ENCODE measurements around the gene ZSCAN2.

Gene ZSCAN2

DNA sequence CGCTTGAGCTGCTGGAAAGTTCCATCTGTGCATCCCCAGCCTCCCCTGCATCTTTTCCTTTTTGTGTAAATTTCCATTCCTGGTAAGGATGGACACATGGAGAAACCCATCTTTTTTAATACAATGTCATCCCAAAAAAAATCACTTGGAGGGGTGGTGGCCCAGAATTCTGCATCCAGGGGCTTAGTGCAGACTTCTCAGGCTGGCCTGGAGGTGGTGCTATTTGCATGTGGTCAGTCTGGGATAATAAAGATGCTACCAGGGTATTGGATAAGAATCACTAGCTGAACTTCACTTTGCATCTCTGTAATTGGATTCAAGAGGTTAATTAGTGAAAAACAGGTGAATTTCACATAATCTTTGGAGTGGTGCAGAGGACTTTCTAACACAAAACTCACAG lies 1.8 kb upstream of the ZSCAN2 start:
- DNase-seq (ENCODE audit: low read depth, low spot score) = no peak

DNA sequence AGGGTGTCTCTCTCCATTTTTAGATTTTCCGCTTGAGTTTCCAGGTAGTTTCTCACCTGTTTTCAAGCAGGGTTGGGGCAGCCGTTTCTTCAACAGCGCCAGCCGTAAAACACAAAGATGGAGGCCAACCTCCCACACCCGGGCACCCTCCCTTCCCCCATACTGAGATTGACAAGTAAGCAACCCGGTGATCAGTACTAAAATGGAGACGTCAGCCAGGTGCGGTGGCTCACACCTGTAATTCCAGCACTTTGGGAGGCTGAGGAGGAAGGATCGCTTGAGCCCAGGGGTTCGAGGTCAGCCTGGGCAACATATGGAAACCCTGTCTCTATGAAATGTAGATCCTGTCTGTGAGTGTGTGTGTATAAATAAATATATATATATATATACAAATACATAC lies 903 bp upstream of the ZSCAN2 start:
- DNase-seq (ENCODE audit: low read depth, low spot score) = no peak

DNA sequence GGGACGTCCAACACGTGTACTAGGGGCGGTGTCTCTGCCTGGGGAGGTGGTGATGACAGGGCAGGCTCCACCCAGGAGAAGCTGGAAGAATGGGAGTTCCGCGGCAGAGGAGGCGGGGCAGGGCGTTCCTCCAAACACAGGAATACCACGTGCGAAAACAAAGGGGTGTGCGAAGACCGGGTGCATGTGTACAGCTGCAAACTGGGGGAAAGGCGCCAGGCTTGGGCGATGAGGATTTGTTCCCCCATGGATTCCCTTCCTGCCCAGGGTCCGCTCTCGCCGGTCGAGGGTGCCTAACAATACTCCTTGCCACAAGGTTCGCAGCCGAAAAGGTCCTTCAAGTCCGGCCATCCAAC lies 500 bp upstream of the ZSCAN2 start:
- DNase-seq (ENCODE audit: low read depth, low spot score) = peak; percentile 38

DNA sequence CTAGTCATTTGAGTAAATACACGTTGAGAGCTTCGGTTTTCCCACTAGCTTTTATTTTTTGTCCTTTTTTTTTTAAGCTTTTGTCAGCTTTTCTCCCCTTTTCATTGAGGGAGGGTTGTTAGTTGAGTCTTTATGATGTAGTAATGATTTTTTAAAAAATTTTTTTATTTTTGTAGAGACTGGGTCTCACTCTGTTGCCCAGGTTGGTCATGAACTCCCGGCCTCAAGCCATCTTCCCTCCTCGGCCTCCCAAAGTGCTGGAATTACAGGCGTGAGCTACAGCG lies 688 bp downstream of the ZSCAN2 start:
- no peak for DNase-seq (ENCODE audit: low read depth, low spot score)

DNA sequence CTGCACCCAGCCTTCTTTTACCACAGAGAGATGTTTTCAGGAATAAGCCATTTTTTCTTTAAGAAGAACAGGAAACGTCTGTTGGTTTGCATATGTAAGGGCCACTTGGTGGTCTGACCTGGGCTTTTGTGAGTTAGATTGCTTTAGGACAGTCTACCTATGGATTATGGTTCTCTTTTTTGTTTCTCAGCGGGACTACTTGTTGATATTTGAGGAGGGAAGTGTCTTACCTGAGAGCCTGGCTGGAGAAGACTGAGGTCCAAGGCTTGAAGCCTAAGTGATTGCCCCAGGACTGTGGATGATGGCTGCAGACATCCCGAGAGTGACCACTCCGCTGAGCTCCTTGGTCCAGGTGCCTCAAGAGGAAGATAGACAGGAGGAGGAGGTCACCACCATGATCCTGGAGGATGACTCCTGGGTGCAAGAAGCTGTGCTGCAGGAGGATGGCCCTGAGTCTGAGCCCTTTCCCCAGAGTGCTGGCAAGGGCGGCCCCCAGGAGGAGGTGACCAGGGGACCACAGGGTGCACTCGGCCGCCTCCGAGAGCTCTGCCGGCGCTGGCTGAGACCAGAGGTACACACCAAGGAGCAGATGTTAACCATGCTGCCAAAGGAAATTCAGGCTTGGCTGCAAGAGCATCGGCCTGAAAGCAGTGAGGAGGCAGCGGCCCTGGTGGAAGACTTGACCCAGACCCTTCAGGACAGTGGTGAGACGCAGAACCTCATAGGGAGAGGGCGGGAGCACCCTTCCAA lies 3.0 kb downstream of the ZSCAN2 start:
- no peak for DNase-seq (ENCODE audit: low read depth, low spot score)

DNA sequence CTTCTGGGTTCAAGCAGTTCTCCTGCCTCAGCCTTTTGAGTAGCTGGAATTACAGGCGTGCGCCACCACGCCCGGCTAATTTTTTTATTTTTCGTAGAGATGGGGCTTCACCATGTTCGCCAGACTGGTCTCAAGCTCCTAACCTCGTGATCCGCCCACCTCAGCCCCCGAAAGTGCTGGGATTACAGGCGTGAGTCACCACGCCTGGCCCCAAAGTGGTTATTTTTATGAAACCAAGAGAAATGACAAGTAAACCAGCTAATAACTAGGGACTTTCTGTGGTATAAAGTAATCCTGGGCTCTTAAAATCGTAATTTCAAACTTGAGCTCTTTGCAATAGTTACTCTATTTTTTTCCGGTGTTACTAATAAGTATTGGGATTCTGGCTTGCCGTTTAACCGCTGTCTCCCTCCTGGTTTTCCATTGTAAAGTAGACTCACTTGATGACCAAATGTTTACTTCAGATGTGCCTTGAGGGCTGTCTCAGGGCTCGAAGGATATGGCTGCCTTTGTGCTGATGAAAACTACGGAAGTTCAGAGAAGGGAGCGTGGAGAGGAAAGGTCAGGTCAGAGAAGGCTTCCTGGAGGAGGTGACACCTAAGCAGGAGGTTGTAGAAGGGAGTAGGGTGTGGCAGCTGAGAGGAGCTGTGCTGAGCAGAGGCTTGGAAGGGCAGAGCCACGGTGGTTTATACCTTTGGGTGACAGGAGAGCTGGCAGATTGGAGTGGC lies 4.2 kb downstream of the ZSCAN2 start:
- DNase-seq (ENCODE audit: low read depth, low spot score) = no peak

DNA sequence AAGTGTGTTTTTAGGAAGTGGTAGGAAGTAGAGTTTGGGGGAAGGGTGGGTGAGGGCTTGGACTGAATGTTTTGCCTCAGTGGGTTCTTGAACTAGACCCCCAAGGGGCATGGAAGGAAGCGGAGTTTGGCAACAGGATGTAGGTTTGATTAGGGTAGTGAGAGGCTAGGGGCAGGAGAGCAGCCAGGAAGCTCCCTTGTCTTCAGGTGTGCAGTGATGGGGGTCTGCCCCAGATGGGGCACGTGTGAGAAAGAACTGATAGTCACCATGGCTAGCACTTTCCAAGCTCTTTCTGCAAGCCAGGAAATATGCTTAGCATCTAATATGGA lies 4.7 kb downstream of the ZSCAN2 start:
- no peak for DNase-seq (ENCODE audit: low read depth, low spot score)

DNA sequence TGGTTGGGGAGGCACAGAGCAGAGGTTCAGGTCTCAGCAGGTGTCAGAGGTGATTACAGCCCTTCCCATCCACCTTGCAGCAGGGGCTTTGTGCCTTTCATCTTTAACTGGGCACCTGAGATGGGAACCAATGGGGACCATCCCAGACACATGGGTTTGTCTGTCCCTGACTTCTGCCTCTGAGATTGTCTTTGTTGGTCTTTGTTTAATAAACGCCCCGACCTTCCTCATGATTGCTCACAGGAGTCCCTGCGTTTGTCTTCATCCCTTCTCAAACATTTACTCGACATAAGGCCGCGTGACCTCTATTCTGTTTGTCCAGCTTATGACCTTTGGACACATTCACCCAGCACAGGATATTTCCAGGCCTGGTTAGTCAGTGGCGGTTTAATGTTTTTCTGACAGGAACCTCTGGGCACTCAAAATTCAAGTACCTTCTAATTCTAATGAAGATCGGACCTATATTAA lies 5.9 kb downstream of the ZSCAN2 start:
- DNase-seq (ENCODE audit: low read depth, low spot score) = no peak

DNA sequence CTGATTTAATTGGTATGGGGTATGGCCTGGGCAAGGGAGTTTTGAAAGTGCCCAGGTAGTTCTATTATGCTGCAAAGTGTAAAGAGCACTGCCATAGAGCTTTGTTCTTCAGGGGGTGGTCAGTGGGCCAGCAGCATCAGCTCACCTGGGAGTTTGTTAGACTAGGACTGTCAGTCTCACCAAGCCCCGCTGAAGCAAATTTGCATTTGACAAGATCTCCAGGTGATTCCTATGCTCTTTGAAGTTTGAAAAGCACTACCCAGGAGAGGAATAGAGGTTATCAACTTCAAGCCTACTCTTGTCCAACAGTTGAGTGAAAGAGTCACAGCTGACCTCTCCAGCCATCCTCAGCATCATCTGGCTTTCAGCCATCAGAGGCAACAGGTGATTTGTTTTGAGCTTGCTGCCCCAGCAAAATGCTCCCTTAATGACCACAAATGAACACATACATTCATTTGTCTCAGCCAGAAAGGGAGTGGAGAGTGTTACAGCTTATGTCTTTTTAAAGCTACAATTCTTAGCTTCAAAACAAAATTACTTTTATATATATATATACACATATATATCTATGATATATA lies 8.0 kb downstream of the ZSCAN2 start:
- no peak for DNase-seq (ENCODE audit: low read depth, low spot score)

DNA sequence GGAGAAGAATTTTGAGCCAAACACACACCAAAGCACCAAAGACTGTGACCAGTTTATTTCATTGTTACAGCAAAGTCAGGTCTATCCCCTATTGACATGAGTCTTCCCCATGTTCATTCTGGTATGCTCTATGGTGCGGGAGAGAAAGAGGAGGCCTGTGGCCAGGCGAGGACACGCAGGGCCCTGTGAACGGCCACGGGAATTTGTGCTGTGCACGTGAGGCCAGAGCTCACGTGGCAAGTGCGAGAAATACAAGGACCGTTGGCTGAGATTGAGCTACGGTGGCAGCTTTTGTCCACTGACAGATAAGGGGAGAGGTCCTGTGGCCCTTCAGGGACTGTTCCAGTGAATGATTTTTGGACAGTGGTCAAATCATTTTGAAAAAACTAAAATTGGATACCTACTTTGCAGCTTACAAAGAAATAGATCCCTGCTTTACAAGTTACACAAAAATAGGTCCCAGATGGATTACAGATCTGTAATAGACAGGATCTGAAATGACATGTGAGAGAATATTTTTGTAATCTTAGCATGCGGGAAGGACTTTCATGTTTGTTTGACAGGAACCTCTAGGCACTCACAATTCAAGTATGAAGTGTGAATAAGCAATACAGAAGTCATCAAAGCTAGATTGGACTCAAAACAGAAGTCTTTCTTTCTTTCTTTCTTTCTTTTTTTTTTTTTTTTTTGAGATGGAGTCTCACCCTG lies 9.2 kb downstream of the ZSCAN2 start:
- DNase-seq (ENCODE audit: low read depth, low spot score) = no peak

DNA sequence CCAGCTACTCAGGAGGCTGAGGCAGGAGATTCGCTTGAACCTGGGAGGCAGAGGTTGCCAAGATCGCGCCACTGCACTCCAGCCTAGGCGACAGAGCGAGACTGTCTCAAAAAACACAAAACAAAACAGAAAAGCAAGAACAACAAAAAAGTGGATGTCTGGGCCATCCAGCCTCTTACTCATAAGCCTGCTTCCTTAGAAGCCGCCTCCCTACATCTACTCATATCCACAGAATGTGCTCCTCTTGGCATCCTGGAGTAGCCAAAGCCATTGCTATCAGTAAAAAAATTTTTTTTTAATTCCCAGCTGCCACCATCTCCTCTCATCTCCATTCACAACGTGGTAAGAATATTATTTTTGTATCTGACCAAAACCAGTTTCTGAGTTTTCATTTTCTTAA lies 10.8 kb downstream of the ZSCAN2 start:
- no peak for DNase-seq (ENCODE audit: low read depth, low spot score)

DNA sequence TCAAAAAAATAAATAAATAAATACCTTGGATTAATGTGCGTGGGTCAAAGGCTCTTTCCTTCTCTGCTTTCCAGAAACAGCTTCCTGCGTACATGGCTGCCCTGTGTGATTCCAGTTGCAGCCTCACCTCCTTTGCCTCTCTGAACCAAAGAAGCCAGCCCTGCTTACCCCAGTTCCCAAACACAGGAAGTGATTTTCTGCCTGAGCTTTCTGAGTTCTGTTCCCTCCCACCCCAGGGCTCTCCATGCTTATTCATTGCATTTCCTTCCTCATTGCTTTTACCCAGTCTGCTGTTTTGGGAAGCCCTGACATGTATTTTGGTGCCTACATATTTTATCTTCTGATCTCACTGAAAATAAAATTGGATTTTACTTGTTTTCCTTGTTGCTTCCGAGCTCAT lies 15.4 kb downstream of the ZSCAN2 start:
- DNase-seq (ENCODE audit: low read depth, low spot score) = no peak

DNA sequence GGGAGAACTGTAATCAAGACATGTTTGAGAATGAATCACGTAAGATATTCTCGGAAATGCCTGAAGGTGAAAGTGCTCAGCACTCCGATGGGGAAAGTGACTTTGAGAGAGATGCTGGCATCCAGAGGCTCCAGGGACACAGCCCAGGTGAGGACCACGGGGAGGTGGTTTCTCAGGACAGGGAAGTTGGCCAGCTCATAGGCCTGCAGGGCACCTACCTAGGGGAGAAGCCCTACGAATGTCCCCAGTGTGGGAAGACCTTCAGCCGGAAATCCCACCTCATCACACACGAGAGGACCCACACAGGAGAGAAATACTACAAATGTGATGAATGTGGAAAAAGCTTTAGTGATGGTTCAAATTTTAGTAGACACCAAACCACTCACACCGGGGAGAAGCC lies 19.8 kb downstream of the ZSCAN2 start:
- DNase-seq (ENCODE audit: low read depth, low spot score) = no peak

DNA sequence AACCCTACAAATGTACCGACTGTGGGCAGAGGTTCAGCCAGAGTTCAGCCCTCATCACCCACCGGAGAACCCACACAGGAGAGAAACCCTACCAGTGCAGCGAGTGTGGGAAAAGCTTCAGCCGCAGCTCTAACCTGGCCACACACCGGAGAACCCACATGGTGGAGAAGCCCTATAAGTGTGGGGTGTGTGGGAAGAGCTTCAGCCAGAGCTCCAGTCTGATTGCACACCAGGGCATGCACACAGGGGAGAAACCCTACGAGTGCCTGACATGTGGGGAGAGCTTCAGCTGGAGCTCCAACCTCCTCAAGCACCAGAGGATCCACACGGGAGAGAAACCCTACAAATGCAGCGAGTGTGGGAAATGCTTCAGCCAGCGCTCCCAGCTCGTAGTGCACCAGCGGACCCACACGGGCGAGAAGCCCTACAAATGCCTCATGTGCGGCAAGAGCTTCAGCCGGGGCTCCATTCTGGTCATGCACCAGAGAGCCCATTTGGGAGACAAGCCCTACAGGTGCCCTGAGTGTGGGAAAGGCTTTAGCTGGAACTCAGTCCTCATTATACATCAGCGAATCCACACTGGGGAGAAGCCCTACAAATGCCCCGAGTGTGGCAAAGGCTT lies 20.7 kb downstream of the ZSCAN2 start:
- DNase-seq (ENCODE audit: low read depth, low spot score) = no peak

DNA sequence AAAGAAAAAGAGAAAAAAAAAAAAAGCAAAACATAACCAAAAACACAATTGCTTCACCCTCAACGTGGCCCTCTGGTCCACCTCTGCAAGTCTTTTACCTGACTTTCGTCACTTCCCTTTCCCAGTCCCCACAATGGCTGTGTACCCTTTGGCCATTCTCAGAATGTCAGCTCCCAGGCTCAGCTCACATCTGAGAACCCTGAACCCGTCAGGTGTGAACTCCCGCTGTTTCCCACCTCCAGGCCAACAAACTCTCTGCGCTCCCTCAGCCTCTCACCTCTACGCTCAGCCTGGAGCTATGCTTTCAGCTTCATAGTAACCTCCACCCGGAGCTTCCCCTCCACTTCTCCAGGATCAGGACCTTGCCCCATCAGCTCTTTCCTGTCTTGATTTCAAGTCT lies 23.6 kb downstream of the ZSCAN2 start:
- no peak for DNase-seq (ENCODE audit: low read depth, low spot score)

DNA sequence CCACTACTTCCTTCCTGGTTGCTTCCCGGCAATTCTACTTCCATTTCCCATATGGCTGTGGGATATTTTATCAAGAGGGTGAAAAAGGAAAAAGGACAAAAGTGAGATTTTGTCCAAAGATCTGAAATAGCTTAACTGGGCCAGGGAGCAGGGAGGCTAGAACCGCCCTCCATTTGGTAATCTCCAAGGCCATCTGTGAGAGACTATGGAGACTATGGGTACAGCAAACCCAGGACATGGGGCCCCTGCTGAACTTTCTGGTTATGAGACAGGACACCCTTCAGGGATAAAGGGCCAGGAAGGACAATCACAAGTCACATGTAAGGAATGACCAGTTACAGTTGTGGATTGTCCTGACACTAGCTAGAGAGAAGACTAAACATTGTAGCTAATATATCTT lies 24.3 kb downstream of the ZSCAN2 start:
- no peak for DNase-seq (ENCODE audit: low read depth, low spot score)

DNA sequence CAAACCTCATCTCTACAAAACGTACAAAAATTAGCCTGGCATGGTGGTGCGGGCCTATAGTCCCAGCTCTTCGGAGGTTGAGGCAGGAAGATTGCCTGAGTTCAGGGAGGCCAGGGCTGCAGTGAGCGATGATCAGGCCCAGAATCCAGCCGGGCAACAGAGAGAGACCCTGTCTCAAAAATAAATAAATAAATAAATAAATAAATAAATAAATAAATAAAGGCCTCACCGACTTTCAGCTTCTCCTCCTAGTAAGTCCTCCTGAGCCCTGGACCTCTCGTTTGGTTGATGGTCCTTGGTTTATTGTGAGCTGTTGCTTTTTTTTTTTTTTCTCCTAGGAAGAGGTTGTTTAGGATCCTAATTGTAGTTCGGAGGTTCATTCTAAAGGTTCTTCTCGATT lies 28.2 kb downstream of the ZSCAN2 start:
- DNase-seq (ENCODE audit: low read depth, low spot score) = no peak

DNA sequence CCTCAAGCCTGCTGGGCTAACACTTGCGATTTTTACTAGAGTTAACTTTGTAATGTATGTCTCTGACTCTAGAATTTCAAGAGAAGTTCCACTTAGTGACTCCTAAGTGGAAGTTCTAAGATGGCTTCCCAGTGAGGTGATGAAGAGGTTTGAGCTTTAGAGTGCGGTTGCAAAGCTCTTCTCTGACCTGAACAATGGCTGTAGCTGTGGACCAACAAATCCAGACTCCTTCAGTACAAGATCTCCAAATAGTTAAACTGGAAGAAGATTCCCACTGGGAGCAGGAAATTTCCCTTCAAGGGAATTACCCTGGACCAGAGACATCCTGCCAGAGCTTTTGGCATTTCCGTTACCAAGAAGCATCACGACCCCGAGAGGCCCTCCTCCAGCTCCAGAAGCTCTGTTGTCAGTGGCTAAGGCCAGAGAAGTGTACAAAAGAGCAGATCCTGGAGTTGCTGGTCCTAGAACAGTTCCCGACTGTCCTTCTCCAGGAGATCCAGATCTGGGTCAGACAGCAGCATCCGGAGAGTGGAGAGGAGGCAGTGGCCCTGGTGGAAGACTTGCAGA lies 31.0 kb downstream of the ZSCAN2 start:
- DNase-seq (ENCODE audit: low read depth, low spot score) = no peak

DNA sequence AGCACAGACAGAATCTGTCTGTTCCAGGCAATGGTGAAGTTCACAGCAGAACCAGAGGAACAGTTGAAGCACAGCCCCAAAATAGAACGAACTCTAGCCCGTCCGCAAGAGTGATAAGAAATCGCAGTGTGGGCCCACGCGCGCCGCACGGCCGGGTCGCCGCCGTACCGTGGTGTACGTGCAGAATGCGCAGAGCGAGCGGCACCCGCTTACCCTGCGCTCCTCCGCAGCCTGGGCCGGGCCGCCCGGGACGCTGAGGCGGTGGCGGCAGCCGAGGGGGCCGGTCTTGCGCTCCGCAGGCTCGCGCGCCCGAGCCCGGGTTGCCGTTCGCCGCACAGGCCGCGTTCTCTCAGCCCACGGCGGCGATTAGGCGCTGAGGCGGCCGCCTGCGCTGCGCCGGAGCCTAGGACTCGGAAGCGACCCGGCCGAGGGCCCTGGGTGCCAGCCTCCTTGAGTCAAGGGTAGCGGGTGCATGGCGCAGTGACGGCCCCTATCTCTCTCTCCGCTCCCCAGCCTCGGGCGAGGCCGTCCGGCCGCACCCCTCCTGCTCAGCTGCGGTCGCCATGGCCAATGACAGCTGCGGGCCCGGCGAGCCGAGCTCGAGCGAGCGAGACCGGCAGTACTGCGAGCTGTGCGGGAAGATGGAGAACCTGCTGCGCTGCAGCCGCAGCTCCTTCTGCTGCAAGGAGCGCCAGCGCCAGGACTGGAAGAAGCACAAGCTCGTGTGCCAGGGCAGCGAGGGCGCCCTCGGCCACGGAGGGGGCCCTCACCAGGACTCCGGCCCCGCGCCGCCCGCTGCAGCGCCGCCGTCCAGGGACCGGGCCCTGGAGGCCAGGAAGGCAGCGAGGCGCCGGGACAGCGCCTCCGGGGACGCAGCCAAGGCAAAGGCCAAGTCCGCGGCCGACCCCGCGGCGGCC lies 32.8 kb downstream of the ZSCAN2 start:
- peak; percentile 36 for DNase-seq (ENCODE audit: low read depth, low spot score)

DNA sequence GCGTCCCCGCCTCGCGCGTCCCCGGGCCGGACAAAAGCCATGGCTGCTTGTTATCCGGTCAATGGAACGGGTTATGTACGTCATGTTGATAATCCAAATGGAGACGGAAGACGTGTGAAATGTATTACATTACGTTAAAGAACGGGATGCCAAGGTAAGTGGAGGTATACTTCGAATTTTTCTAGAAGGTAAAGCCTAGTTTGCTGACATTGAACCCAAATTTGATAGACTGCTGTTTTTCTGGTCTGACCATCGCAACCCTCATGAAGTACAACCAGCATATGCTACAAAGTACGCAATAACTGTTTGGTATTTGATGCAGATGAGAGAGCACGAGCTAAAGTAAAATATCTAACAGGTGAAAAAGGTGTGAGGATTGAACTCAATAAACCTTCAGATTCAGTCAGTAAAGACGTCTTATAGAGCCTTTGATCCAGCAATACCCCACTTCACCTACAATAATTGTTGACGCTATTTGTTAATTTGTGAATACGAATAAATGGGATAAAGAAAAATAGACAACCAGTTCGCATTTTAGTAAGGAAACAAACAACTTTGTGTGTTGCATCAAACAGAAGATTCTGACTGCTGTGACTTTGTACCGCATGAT lies 33.5 kb downstream of the ZSCAN2 start:
- DNase-seq (ENCODE audit: low read depth, low spot score) = no peak

DNA sequence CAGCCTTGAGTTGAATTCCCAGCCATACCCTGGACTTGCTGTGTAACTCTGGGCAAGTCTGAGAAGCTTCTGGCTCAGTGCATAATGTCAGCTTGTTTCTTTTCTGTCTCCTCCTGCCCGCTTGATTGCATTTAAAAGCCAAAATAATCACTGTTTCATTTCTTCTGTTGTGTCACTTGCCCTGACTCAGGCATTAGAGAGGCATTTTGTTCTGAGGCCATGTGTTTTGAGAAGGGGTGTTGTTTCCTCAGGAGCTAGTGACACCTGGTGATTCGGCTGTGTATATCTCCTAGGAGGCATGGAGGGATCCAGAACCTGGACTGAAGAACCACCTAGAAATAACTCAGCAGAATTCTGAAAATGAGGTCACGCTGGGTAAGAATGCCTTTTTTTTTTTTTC lies 37.3 kb downstream of the ZSCAN2 start:
- no peak for DNase-seq (ENCODE audit: low read depth, low spot score)
